Ovary (tissue), 9 donors: ENCODE measurements around the gene CORO1A. TPM values are rescaled to one million over a fixed set of nuclear protein-coding genes. Genes with fewer than 3 reads are reported as not detected.
"Not testable (repeated sequence)": the region's sequence is repeated elsewhere in the genome, so short reads cannot be mapped to it uniquely, and the experiment has no call there.

Source experiments
- DNase-seq, 5 donors: peaks; one replicate each; pipeline ENCODE4 v3.0.0-alpha.2; 2019 to 2020
- H3K27ac ChIP-seq, 2 donors: fragments of 200-600 bp; one replicate each; pipeline versions ENCODE4 v1.5.1 to v1.8.0; 2019 to 2022
- H3K27me3 ChIP-seq: fragments of 200-600 bp; one replicate; pipeline ENCODE4 v1.8.0; 2022
- H3K36me3 ChIP-seq: fragments of 200-600 bp; sonication (generic); one replicate; pipeline ENCODE4 v1.5.1; 2019
- H3K4me1 ChIP-seq: one replicate; pipeline ENCODE4 v1.8.1; 2013; ENCODE audit warnings: mild to moderate bottlenecking, moderate library complexity; ENCODE audit not compliant: insufficient read depth
- H3K4me3 ChIP-seq: fragments of 200-600 bp; sonication (generic); one replicate; pipeline ENCODE4 v1.5.1; 2017
- H3K9me3 ChIP-seq, 2 donors: fragments of 200-600 bp in 1 of 2; sonication (generic) in 1 of 2; one replicate each; pipeline versions ENCODE4 v1.5.1 to v1.8.1; 2013 to 2019; ENCODE audit warnings: mild to moderate bottlenecking in 1 of 2, moderate library complexity in 1 of 2
- CTCF ChIP-seq, 3 donors: fragments of 450-650 bp in 2 of 3; fragments of 200-600 bp in 1 of 3; IDR thresholded peaks; one replicate each; pipeline versions ENCODE4 v1.5.1 to v1.8.0; 2016 to 2022; ENCODE audit warnings: antibody characterized with exemption in 3 of 3, mild to moderate bottlenecking in 1 of 3
- EP300 ChIP-seq: sonication (generic); formaldehyde crosslinking; IDR thresholded peaks from one replicate; pipeline ENCODE4 v1.6.1; 2017; ENCODE audit warnings: antibody characterized with exemption
- POLR2A ChIP-seq: fragments of 450-650 bp; IDR thresholded peaks from one replicate; pipeline ENCODE4 v1.6.1; 2017; ENCODE audit warnings: antibody characterized with exemption, mild to moderate bottlenecking, moderate library complexity
- WGBS, 3 donors: extraction: QIAGEN DNeasy Blood & Tissue Kit in 1 of 3; methylation state at CpG; one replicate each; pipeline versions ENCODE4 v1.1.5 to v1.1.7; 2013 to 2017; 5-methylcytosine and 5-hydroxymethylcytosine counted together
- intact Hi-C, 4 donors: fragments of 100-400 bp; cut with DNase I; formaldehyde crosslinking; loops; one replicate each; pipeline versions ENCODE4 v1.11.0 to v1.15.1; 2022 to 2023
- polyA plus RNA-seq, 2 donors: library from polyadenylated mRNA; stranded (reverse); fragments of 200-250 nt in 1 of 2; fragments of 350-450 nt in 1 of 2; fragmentation: Illumina TruSeq in 1 of 2; extraction: RNeasy Lipid Tissue Mini Kit (QIAGEN cat#74804) in 1 of 2; gene quantifications; one replicate each; pipeline ENCODE4 v1.2.3, GENCODE V29; 2013 to 2014
- total RNA-seq, 7 donors: library from RNA; depleted of rRNA in 2 of 7; stranded (reverse); fragments of >200 nt in 2 of 7; fragmentation: NEBNext Ultra II Directional in 3 of 7; extraction: Animal tissue kit (Norgen Biotek cat#: 25700) in 3 of 7; gene quantifications; one replicate each; pipeline versions ENCODE4 v1.1.0 to v1.2.4, GENCODE V29; 2016 to 2023
- donor health status: DM: no; HTN: no; CAD: no; lungs with moderate emphysema.
- donor health status: DM: no; HTN: no; CAD: no.
- donor health status: Bipolar disorder and iron deficiency.
- donor health status: DM: yes; HTN: yes; CAD: no.
- donor health status: DM: no; HTN: no; CAD: no.
- donor health status: DM: yes; HTN: yes; CAD: no.

CORO1A gene
- total and polyA plus RNA-seq, 9 donors: 1.6 to 33.3 (median 12.2) TPM

GRCh38 chr16:30186782-30187555 is 3.6 kb downstream of the CORO1A start:
- peak; percentile 26 to 71 (median 58) for DNase-seq

GRCh38 chr16:30187556-30187865 is 4.1 kb downstream of the CORO1A start:
- no peak for DNase-seq
- Histone ChIP-seq H3K36me3 (no peaks in the 10 kb centered on the region), H3K4me3 (no peak overlapping the region), H3K9me3 (no peaks in the 10 kb centered on the region), H3K4me1 (peaks cover 8% of the 10 kb centered on the region), H3K27me3 (no peaks in the 10 kb centered on the region), H3K27ac (no peak overlapping the region)
- TF ChIP-seq CTCF (IDR thresholded peaks at IDR 0.05): no peak
- no peak for TF ChIP-seq EP300
- TF ChIP-seq POLR2A: no peak
- intact Hi-C loops: no loop called here
- 81 to 96% (median 86%) methylated on average over 8 to 9 of the region's 9 CpGs for WGBS, 3 donors

More at GRCh38 chr16:30186782-30187555, 3.6 kb downstream of the CORO1A start:
- Histone ChIP-seq H3K27ac (no peak overlapping the region), H3K4me1 (peaks cover 8% of the 10 kb centered on the region), H3K36me3 (no peaks in the 10 kb centered on the region), H3K4me3 (no peak overlapping the region), H3K9me3 (no peaks in the 10 kb centered on the region), H3K27me3 (no peaks in the 10 kb centered on the region)
- WGBS, 3 donors: 63 to 67% (median 66%) methylated on average over 29 to 36 of the region's 36 CpGs
- intact Hi-C loops: no loop called here
- TF ChIP-seq EP300 (no peak), CTCF (IDR thresholded peaks at IDR 0.05) (peak in 1 of 3 donors; percentile 18)

- intact Hi-C loops: no loop called here
- Histone ChIP-seq H3K4me1 (peaks cover 4% of the 10 kb centered on the region), H3K27me3 (no peaks in the 10 kb centered on the region), H3K27ac (no peak overlapping the region), H3K4me3 (no peak overlapping the region), H3K36me3 (no peaks in the 10 kb centered on the region), H3K9me3 (no peaks in the 10 kb centered on the region)
- peak in 1 of 5 donors; percentile 24 for DNase-seq
- WGBS, 3 donors: 88 to 89% (median 89%) methylated on average over 21 to 23 of the region's 23 CpGs
- TF ChIP-seq EP300 (no peak), POLR2A (no peak), CTCF (IDR thresholded peaks at IDR 0.05) (no peak)
These were observed 4.7 kb downstream of the CORO1A start for GRCh38 chr16:30187971-30188561.

GRCh38 chr16:30191158-30191557 is 7.8 kb downstream of the CORO1A start:
- intact Hi-C loops, DNase-seq, H3K36me3 ChIP-seq, H3K4me1 ChIP-seq, H3K27ac ChIP-seq, H3K9me3 ChIP-seq, H3K27me3 ChIP-seq, H3K4me3 ChIP-seq: not testable (repeated sequence)
- WGBS, 3 donors: 89 to 97% (median 95%) methylated on average over 6 of the region's 12 CpGs

GRCh38 chr16:30193098-30193497 is 9.7 kb downstream of the CORO1A start:
- H3K9me3 ChIP-seq, H3K4me3 ChIP-seq, H3K27me3 ChIP-seq, H3K4me1 ChIP-seq, intact Hi-C loops, DNase-seq, H3K27ac ChIP-seq, H3K36me3 ChIP-seq: not testable (repeated sequence)
- WGBS, 3 donors: no CpG with 5 or more reads among the region's 21 CpGs

- H3K27me3 ChIP-seq, H3K27ac ChIP-seq, H3K9me3 ChIP-seq, H3K4me1 ChIP-seq, DNase-seq, H3K36me3 ChIP-seq, intact Hi-C loops: not testable (repeated sequence)
- no CpG with 5 or more reads among the region's 34 CpGs for WGBS, 3 donors
- H3K4me3 ChIP-seq: peak within 1 kb of the TSS; percentile 32
These were observed 10.2 kb downstream of the CORO1A start, which contains the start of the genes BOLA2B and SLX1A for GRCh38 chr16:30193615-30194014. TSS of gene BOLA2B (minus strand) at chr16:30193666. CDS start at chr16:30193595, 71 bp downstream. TSS of gene SLX1A (plus strand) at chr16:30193875. CDS start at chr16:30194085, 210 bp downstream.

GRCh38 chr16:30194172-30194925 is 10.9 kb downstream of the CORO1A start:
- H3K27me3 ChIP-seq, H3K4me1 ChIP-seq, H3K27ac ChIP-seq, intact Hi-C loops, H3K9me3 ChIP-seq, H3K36me3 ChIP-seq: not testable (repeated sequence)
- WGBS, 3 donors: 2 to 4% (median 2%) methylated on average over 11 to 19 of the region's 60 CpGs
- H3K4me3 ChIP-seq: peak overlapping the region; percentile 32
- DNase-seq: peak in 2 of 5 donors; percentile 7 to 50

GRCh38 chr16:30197001-30197400 is 13.6 kb downstream of the CORO1A start:
- H3K36me3 ChIP-seq, H3K27ac ChIP-seq, H3K4me3 ChIP-seq, H3K4me1 ChIP-seq, H3K9me3 ChIP-seq, H3K27me3 ChIP-seq, intact Hi-C loops: not testable (repeated sequence)
- DNase-seq: peak in 1 of 5 donors; percentile 4
- WGBS, 3 donors: 80 to 98% methylated on average over 1 of the region's 2 CpGs; no CpG with 5 or more reads in 1 of the 3 donors
